ENCODE results near the gene GPX7. TPM values are rescaled to one million over a fixed set of nuclear protein-coding genes. Genes with fewer than 3 reads are reported as not detected.

The GPX7 gene
- total RNA-seq, 1 experiment from 2014 or later: not detected

DNA sequence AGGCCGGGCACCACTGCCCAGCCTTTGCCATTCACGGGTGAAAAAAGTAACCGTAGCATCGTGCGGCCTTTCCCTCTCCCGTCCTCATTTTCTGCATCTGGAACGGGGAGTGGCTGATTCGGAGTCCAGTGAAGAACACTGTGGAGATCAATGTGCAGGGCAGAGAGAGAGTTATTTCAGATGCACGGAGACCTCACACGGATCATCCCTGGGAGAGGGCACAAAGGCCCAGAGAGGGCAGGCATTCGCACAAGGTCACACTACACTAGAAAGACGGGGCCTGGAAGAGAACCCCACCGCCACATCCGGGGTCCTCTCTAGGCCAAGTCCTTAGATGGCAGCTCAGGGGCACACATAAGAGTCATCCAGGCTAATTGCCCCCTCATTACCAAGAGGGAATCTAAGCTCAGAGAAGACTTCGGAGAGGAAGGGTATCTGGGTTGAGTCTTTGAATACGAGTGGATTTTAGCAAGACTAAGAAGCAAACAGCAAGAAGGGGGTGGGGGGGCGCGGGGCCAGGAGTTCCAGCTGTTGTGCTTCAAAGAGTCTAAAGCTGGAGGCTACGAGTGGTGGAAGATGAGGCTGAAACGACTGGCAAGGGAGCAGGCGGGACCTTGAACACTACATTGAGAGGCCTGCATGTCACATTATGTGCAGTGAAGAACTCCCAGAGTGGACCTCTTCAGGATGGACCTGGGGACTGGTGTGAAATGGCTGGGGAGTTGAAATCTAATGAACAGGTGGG is 857 bp downstream of the GPX7 start:
- Histone ChIP-seq H3K4me2 (ENCODE audit: low read length) (no peak overlapping the region), H3K4me1 (ENCODE audit: insufficient read depth, low read length) (no peaks in the 10 kb centered on the region; the same call in 1 of the 2 replicates), H3K79me2 (ENCODE audit: low read length) (no peaks in the 10 kb centered on the region), H4K20me1 (ENCODE audit: low read length) (no peaks in the 10 kb centered on the region), H3K9me3 (ENCODE audit: low read length) (no peaks in the 10 kb centered on the region), H3K36me3 (ENCODE audit: low read depth, low read length) (no peaks in the 10 kb centered on the region), H3K9me2 (replicated peaks; ENCODE audit: low read length) (no peaks in the 10 kb centered on the region), H3K27ac (ENCODE audit: low read length) (no peak overlapping the region), H3K27me3 (ENCODE audit: low read length) (no peaks in the 10 kb centered on the region), H2AFZ (ENCODE audit: low read length) (no peak overlapping the region), H3K4me3 (ENCODE audit: low read length) (no peak overlapping the region), H3F3A (ENCODE audit: low read length, unreplicated experiment) (no peaks in the 10 kb centered on the region), H3K9ac (ENCODE audit: low read length) (no peak overlapping the region)
- ChIA-PET POLR2A (ENCODE audit: unreplicated experiment) (no interaction called here), CTCF (no interaction called here)
- ATAC-seq (no peak), DNase-seq (no peak)
- BruUV-seq (replicated peaks): no TSS peak
- TF ChIP-seq, protein P1, sequence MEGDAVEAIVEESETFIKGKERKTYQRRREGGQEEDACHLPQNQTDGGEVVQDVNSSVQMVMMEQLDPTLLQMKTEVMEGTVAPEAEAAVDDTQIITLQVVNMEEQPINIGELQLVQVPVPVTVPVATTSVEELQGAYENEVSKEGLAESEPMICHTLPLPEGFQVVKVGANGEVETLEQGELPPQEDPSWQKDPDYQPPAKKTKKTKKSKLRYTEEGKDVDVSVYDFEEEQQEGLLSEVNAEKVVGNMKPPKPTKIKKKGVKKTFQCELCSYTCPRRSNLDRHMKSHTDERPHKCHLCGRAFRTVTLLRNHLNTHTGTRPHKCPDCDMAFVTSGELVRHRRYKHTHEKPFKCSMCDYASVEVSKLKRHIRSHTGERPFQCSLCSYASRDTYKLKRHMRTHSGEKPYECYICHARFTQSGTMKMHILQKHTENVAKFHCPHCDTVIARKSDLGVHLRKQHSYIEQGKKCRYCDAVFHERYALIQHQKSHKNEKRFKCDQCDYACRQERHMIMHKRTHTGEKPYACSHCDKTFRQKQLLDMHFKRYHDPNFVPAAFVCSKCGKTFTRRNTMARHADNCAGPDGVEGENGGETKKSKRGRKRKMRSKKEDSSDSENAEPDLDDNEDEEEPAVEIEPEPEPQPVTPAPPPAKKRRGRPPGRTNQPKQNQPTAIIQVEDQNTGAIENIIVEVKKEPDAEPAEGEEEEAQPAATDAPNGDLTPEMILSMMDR (conservative IDR thresholded peaks at IDR 0.05; ENCODE audit: low read depth, low read length): no peak
- TF ChIP-seq EZH2phosphoT487 (IDR thresholded peaks at IDR 0.05; ENCODE audit: borderline replicate concordance, low read length): no peak
- TF ChIP-seq EZH2 (IDR thresholded peaks at IDR 0.05; ENCODE audit: low read length, unreplicated experiment): no peak
- intact Hi-C loops (cut with micrococcal nuclease): no loop called here

DNA sequence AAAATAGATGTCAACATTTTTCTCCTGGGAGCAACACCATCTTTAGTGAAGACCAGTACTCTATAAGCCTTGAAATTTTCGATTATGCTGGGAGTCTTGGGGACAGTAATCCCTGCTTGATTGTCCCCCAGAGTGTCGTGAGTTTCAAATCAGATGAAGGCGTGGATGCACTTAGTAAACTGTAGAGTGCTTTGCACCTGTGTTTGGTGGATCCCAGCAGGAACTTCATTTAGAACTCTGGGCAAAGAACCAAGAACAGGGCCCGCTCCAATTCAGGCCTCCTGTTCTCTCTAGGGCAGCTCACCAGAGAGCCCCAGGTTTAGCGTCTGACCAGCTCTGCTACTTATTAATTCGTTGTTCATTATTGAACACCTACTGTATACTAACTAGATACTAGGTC is 1.5 kb downstream of the GPX7 start:
- no TSS peak for BruUV-seq (replicated peaks)
- H3K27me3 ChIP-seq (ENCODE audit: low read length): no peaks in the 10 kb centered on the region
- no peaks in the 10 kb centered on the region for H3F3A ChIP-seq (ENCODE audit: low read length, unreplicated experiment)
- no peak overlapping the region for H3K27ac ChIP-seq (ENCODE audit: low read length)
- no peaks in the 10 kb centered on the region for H4K20me1 ChIP-seq (ENCODE audit: low read length)
- CTCF ChIA-PET: no interaction called here
- H3K4me1 ChIP-seq (ENCODE audit: insufficient read depth, low read length): no peaks in the 10 kb centered on the region; the same call in 1 of the 2 replicates
- H2AFZ ChIP-seq (ENCODE audit: low read length): peak overlapping the region; percentile 29; the same call in 1 of the 2 replicates
- H3K79me2 ChIP-seq (ENCODE audit: low read length): no peaks in the 10 kb centered on the region
- no peaks in the 10 kb centered on the region for H3K9me2 ChIP-seq (replicated peaks; ENCODE audit: low read length)
- H3K36me3 ChIP-seq (ENCODE audit: low read depth, low read length): no peaks in the 10 kb centered on the region
- H3K9ac ChIP-seq (ENCODE audit: low read length): no peak overlapping the region
- TF ChIP-seq, protein P1 (conservative IDR thresholded peaks at IDR 0.05; ENCODE audit: low read depth, low read length): no peak
- TF ChIP-seq EZH2phosphoT487 (IDR thresholded peaks at IDR 0.05; ENCODE audit: borderline replicate concordance, low read length) (no peak), EZH2 (IDR thresholded peaks at IDR 0.05; ENCODE audit: low read length, unreplicated experiment) (no peak)
- no peak overlapping the region for H3K4me3 ChIP-seq (ENCODE audit: low read length)
- H3K9me3 ChIP-seq (ENCODE audit: low read length): no peaks in the 10 kb centered on the region
- no peak for DNase-seq
- POLR2A ChIA-PET (ENCODE audit: unreplicated experiment): interaction anchor here (0.5 kb wide), 1 partner anchor 237 kb away, joined by 3 read pairs; no protein-coding TSS in a partner anchor
- intact Hi-C loops (cut with micrococcal nuclease): no loop called here
- no peak for ATAC-seq
- H3K4me2 ChIP-seq (ENCODE audit: low read length): no peak overlapping the region
